ENCODE measurements around the gene DUSP28.
"Not testable (repeated sequence)": the region's sequence is repeated elsewhere in the genome, so short reads cannot be mapped to it uniquely, and the experiment has no call there.

DUSP28 gene

GRCh38 chr2:240560480-240561324 lies 545 bp downstream of the DUSP28 start:
- DNase-seq (ENCODE audit: low spot score): peak; percentile 99

GRCh38 chr2:240561325-240561971 lies 1.3 kb downstream of the DUSP28 start:
- peak; percentile 65 for DNase-seq (ENCODE audit: low spot score)

- DNase-seq (ENCODE audit: low spot score): not testable (repeated sequence)
Observed at GRCh38 chr2:240563231-240563630, 3.1 kb downstream of the DUSP28 start.

- no peak for DNase-seq (ENCODE audit: low spot score)
Observed at GRCh38 chr2:240563951-240564560, 3.9 kb downstream of the DUSP28 start.

GRCh38 chr2:240564561-240565332 lies 4.6 kb downstream of the DUSP28 start:
- no peak for DNase-seq (ENCODE audit: low spot score)

GRCh38 chr2:240565333-240566202 lies 5.4 kb downstream of the DUSP28 start:
- DNase-seq (ENCODE audit: low spot score): peak; percentile 96

- peak; percentile 94 for DNase-seq (ENCODE audit: low spot score)
Observed at GRCh38 chr2:240566203-240567136, 6.3 kb downstream of the DUSP28 start.

GRCh38 chr2:240567137-240567871 lies 7.1 kb downstream of the DUSP28 start:
- DNase-seq (ENCODE audit: low spot score): peak; percentile 44

- peak; percentile 50 for DNase-seq (ENCODE audit: low spot score)
Observed at GRCh38 chr2:240567872-240568677, 7.9 kb downstream of the DUSP28 start, which contains the start of gene RNPEPL1. Gene RNPEPL1 (plus strand): TSS chr2:240568484. CDS start chr2:240568587, 103 bp downstream.

- DNase-seq (ENCODE audit: low spot score): no peak
Observed at GRCh38 chr2:240568678-240569522, 8.7 kb downstream of the DUSP28 start.

- no peak for DNase-seq (ENCODE audit: low spot score)
Observed at GRCh38 chr2:240569523-240569997, 9.4 kb downstream of the DUSP28 start.

- no peak for DNase-seq (ENCODE audit: low spot score)
Observed at GRCh38 chr2:240569998-240570530, 9.9 kb downstream of the DUSP28 start.

- DNase-seq (ENCODE audit: low spot score): no peak
Observed at GRCh38 chr2:240570531-240571313, 10.6 kb downstream of the DUSP28 start.

- no peak for DNase-seq (ENCODE audit: low spot score)
Observed at GRCh38 chr2:240571314-240571973, 11.3 kb downstream of the DUSP28 start.

Measured in CD4-positive, alpha-beta T cell treated with Interleukin-15 for 4 hours (primary cell).